ENCODE measurements around the gene KIAA0319L. TPM values are rescaled to one million over a fixed set of nuclear protein-coding genes. Genes with fewer than 3 reads are reported as not detected.
"Not testable (repeated sequence)": the region's sequence is repeated elsewhere in the genome, so short reads cannot be mapped to it uniquely, and the experiment has no call there.

KIAA0319L gene
- total RNA-seq, 1 donor from 2014 or later = 113 TPM

DNA sequence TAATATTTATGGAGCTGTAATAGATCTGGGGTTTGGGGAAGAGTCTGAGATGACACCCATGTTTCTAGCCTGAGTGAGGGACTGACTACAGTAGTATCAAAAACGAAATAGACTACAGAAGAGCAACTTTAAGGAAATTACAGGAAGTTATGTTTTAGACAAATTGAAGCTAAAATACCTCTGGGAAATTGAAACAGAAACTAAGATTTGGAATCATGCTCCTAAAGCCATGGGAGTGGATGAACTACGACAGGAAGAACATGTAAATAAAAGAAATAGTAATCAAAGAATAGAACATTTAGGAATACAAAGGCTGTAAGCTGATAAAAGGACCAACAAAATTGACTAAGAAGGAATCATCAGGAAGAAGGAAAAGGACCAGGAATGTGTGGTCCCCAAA is 68.9 kb downstream of the KIAA0319L start:
- DNase-seq (ENCODE audit: low read depth) = no peak

GRCh38 chr1:35486858-35487408 is 70.3 kb downstream of the KIAA0319L start:
- no peak for DNase-seq (ENCODE audit: low read depth)

DNA sequence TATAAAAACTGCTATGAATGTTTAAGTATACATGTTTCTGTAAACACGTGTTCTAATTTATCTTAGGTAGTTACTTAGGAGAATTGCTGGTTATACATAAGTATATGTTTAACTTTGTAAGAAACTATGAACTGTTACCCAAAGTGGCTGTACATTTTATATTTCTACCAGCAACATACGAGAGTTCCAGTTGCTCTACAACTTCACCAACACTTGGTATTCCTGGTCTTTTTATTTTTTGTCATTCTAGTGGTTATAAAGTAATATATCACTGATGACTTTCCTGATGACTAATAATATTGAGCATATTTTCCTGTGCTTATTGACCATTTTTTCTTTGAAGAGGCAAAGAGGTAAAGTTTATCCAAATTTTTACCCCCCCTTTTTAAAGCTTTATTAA is 76.0 kb downstream of the KIAA0319L start:
- no peak for DNase-seq (ENCODE audit: low read depth)

DNA sequence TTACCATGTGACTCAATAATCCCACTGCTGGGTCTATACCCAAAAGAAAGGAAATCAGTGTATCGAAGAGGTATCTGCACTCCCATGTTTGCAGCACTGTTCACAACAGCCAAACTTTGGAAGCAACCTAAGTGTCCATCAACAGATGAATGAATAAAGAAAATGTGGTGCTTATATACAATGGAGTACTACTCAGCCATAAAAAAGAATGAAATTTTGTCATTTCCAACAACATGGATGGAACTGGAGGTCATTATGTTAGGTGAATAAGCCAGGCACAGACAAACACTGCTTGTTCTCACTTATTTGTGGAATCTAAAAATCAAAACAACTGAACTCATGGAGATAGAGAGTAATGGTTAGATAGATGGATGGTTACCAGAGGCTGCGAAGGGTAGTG is 79.3 kb downstream of the KIAA0319L start:
- no peak for DNase-seq (ENCODE audit: low read depth)

GRCh38 chr1:35475856-35476674 is 81.1 kb downstream of the KIAA0319L start:
- no peak for DNase-seq (ENCODE audit: low read depth)

GRCh38 chr1:35475356-35475755 is 81.8 kb downstream of the KIAA0319L start:
- DNase-seq (ENCODE audit: low read depth) = peak; percentile 52

DNA sequence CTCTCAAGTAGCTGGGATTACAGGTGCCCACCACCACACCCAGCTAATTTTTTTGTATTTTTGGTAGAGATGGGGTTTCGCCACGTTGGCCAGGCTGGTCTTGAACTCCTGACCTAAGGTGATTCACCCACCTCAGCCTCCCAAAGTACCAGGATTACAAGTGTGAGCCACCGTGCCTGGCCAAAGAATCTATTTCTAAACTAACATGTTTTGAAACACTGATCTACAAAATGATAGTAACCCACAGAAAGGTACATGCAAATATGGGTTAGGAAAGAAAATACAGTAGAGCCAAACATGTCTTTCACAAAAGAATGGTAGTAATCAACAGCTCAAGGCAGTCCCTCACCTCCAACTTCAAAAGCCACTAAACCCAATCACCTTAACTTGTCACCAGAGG is 84.0 kb downstream of the KIAA0319L start:
- not testable (repeated sequence) for DNase-seq (ENCODE audit: low read depth)

DNA sequence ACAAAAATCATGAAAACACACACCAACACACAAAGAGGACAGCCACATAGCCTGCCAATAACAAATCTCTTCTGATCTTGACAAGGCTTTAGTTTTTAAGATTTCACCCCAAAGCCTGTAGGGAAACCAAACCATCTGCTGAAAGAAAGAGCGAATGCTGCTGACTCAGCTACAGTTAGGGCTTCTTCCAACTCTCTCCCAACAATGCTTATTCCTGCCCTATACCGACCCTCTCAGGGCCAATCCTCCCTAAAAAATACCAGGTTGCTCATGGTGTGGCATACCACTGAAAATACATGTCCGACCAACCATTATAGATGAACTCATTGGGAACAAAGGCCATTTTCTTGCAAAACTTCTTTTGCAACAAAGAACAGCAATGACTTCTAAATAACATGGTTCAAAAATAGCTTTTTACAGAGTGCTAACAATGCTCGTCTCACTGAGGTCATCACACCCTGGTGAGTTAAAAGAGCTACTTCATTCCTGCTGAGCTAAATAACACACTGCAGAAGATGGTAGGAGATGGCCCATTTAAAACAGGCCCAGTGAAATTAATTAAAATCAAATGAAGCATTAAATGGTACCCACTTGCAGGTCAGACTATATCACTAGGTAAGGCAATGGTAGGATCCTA is 86.1 kb downstream of the KIAA0319L start:
- peak; percentile 79 for DNase-seq (ENCODE audit: low read depth)

DNA sequence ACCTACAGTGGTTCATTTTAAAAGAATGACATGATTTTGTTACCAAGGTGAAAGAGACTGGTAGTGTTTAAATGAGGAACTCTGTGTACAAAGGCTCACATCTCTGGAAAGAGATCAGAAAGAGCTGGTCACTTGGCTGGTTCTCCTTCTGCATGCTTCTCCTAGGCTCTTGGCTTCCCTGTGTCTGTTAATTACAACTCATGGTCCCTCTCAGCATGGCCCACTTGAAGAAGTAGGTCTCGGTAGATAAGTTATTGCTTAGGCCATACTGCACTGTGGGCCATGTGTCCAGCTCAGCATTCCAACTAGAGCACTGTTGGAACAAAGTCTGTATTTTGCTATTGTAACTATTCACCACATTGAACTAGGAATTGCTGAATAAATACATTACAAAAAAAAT is 91.1 kb downstream of the KIAA0319L start:
- no peak for DNase-seq (ENCODE audit: low read depth)

DNA sequence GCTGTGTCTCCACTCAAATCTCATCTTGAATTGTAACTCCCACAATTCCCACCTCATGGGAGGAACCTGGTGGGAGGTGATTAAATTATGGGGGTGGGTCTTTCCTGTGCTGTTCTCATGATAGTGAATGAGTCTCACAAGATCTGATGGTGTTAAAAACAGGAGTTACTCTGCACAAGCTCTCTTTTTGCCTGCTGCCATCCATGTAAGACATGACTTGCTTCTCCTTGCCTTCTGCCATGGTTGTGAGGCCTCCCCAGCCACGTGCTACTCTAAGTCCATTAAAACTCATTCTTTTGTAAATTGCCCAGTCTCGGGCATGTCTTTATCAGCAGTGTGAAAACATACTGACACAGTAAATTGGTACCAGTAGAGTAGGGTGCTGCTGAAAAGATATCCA is 93.5 kb downstream of the KIAA0319L start:
- DNase-seq (ENCODE audit: low read depth) = not testable (repeated sequence)

DNA sequence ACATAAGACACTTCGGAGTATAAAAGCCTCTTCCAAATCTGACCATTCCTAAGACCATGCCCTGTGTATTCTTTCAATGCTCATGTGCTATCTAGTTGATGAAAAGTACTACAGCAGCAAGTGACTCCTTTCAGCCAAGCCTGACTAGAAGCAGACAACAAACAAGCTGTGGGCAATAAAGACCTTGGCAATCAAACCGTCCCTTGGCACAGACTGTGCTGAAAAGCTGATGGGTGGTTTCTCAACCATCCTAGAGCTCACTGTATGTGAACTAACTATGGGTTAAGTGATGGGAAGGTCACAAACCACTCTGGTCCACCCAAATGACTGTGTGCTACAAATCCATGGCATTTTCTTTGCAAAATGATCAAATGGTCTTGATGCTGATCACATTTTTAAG is 94.0 kb downstream of the KIAA0319L start:
- DNase-seq (ENCODE audit: low read depth) = no peak

DNA sequence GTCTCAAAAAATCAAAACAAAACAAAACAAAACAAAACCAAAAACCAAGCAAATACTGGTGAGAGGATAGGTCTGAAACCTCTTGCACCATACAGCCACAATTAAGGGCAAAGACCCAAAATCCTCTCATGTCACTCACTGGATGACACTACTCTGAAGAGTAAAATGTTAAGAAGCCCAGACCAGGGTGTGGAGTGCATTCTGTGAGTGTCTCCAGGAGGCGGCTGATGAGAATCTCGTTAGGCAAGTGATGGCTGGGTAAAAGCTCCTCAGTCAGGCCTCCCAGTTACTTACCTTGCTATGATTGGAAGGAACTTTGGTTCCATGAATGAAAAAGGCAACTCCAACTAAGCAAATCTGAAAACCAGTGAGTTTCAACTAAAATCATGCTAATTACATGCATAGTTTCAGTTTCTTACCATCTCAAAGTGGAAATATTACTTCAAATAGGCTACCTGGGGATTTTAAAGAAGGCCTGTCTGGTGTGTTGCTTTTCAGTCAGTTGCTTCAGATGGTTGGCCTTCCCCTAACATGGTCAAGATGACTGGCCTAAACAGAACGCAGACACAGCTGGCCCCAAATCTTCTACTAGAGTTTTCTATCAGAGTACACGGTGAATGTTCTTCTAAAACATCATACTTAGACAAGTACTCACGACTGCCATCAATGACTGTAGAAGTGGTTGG is 95.1 kb downstream of the KIAA0319L start:
- no peak for DNase-seq (ENCODE audit: low read depth)

- no peak for DNase-seq (ENCODE audit: low read depth)
Observed at GRCh38 chr1:35460796-35461195, 96.4 kb downstream of the KIAA0319L start.

DNA sequence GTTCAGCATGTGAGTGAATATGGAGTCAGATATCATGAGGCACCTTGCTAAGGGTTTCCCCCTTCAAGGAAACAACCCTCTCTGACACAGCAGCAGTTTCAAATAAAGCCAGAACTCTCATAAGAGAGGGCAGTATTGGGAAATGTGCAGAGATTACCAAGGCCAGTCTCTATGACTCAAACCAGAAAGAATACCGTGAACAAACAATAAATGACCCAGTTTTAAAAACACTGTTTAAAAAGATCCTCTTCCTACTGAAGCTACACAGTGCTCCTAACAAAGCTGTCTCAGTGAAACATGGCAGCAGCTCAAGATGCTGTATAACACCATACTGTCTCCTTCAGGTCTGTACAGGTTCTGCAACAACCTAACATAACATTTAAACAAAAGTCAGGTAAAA is 102.6 kb downstream of the KIAA0319L start:
- peak; percentile 44 for DNase-seq (ENCODE audit: low read depth)

DNA sequence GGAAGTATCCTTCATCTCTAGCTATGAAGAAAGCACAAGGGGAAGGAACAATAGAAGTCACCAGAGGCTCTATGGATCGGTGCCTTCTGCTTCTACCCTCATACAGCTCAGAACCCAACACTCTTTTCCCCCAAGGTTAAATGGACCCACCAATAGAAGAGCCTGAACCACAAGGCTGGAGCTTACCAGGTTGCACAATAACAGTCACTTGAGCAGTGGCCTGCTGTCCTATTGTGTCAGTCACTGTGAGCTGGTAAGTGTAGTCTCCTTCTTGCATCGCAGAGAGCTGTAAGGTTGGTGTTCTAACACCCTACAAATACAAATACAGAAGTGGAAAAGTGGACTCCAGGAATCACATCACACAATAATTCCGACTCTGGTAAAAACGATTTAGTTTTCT is 103.0 kb downstream of the KIAA0319L start:
- DNase-seq (ENCODE audit: low read depth) = no peak

DNA sequence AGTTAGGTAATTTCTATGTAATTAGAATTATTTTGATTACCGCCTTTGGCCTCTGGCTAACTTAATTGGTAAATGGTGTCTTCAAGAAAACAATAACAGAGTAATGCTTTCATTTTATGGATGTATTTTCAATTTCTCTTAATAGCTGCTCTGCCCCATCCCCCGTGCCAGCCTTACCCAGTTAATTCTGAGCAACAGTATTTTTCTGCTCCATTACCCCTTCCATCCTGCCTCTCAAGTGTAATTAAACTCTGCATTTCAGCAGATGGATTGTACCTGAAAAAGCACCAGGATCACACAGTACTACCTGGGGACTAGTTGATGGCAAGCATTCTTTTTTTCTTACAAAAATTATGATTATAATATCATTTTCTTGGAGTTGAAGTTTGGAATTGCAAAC is 104.2 kb downstream of the KIAA0319L start:
- peak; percentile 16 for DNase-seq (ENCODE audit: low read depth)

GRCh38 chr1:35452106-35452774 is 105.0 kb downstream of the KIAA0319L start:
- DNase-seq (ENCODE audit: low read depth) = peak; percentile 36

DNA sequence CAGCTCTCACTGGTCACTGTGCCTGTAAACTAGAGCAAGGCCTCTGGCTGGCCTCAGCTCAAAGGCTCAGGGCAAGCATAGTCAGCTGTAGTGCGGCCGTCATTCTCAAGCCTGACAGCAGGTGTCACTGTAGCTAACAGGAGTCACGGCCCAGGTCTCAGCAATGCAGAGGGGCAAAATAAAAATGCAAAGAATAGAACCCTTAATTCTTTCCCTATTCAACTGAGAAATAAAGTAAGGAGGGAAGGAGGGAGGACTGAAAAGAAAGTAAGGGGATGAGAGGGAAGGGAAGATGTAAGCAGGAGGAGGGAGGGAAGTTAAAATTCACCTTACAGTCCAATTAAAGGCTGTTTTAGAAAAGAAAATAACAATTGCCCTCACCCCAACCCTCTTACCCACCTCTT is 106.1 kb downstream of the KIAA0319L start:
- peak; percentile 61 for DNase-seq (ENCODE audit: low read depth)

DNA sequence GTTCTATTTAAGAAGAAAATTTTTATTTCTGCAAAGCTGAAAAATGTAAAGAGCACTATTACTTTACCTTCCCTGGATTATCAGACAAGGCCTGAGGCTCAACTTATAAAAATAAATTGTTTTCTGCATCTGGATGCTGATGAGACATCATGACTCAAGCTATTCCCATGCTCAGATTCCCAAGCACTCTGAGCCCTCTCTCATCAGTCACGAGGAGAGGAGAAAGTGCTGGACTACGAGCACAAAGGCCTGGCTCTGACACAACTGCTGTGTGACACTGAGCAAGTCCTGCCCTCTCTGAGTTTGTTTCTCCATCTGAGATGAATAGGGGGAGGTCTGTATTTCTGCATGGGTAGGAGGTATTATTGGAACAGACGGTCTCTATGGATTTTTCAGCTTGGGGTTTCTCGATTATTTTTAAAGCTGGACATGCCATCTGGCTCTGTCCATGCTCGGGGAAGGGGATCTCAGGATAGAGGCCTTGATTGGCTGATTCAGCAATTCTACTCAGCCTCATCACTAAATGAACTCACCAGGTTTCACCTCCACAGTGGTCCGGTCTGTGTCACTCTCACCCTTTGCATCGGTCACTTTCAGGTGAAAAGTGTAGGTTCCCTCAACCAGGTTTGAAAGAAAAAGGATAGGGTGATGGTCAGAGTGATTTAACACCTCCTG is 107.7 kb downstream of the KIAA0319L start:
- DNase-seq (ENCODE audit: low read depth) = peak; percentile 77

DNA sequence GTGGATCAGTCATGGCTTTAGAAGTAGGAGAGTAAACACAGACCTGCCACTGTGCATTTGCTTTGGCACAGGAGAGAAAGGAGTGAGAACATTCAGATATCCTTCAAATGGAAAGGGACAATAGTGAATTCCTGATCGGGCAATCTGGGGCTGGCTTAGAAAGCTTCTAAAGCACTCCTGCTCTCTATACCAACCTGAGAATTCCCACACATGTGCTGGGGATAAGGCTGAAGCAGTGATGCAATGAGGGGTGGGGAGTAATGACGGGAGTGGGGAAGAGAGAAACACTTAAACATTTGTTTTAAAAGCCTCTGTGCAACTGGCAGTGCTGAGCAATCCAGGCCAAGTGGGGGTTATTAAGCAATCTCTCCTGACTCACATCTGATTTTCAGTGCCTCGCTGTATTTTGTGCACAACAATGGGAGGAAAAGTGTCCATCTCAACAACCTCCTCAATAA is 108.8 kb downstream of the KIAA0319L start:
- DNase-seq (ENCODE audit: low read depth) = peak; percentile 92

DNA sequence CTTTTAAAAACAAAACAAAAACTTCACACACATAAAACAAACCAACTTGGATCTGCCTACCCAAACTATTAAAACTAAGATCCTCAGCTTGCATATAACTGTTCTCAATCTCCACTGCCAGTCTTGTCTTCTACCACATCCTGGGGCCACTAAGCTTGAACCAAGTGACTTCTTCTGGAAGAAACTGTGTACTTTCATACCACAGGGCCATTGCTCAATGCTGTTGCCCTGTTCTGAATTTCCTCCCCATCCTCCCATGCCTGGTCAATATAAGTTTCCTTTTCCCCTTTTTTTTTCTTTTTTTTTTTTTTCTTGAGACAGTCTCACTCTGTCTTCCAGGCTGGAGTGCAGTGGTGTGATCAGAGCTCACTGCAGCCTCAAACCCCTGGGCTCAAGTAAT is 109.9 kb downstream of the KIAA0319L start:
- no peak for DNase-seq (ENCODE audit: low read depth)

- no peak for DNase-seq (ENCODE audit: low read depth)
Observed at GRCh38 chr1:35444519-35444774, 112.8 kb downstream of the KIAA0319L start.
